ENCODE measurements around the gene AGAP1. TPM values are rescaled to one million over a fixed set of nuclear protein-coding genes. Genes with fewer than 3 reads are reported as not detected.
A peak's percentile ranks its signal among the peaks of the same experiment; 100 is the strongest.

AGAP1 gene
- total and polyA plus RNA-seq, 2 donors (not counting 3 experiments of a cell fraction or from before 2014, with no cell fraction given), result 10.2 to 20.9 TPM

DNA sequence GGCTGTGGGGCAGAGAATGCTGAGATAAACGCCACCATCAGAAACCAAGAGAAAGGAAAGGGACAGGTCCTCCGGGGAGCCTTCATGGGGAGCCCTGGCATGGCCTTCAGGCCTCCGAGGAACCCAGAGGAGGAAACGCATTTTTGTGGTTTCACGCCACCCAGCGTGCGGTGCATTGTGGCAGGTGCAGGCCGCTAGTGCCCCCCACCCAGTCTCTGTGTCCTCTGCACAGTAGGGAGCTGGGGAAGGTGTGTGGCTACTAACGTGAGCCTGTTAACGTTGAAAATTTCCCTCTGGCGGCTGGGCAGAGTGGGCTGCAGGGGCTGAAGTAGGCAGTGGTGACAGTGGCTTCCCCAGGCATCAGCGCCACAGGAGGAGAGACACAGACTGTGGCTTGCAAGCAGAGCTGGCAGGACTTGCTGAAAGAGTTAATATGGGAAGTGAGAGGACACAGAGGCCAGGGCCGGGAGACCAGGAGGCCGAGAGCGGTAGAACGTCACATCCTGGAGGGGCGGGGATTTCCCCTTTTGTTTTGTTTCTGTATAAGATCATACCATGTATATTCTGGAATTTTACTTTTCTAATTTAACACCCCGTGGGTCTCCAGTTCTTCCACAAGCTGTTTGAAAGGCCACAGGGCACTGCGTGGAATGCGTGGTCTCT is 507.5 kb downstream of the AGAP1 start:
- TF ChIP-seq GATA2 (IDR thresholded peaks at IDR 0.05; ENCODE audit: insufficient read depth, insufficient read length, low read depth, low read length) (no peak), POLR2A (IDR thresholded peaks at IDR 0.05; ENCODE audit: low read depth, low read length) (peak; percentile 28)
- BruUV-seq (replicated peaks), result no TSS peak
- H3K9me1 ChIP-seq (replicated peaks; ENCODE audit: control insufficient read depth, extremely low read depth, insufficient read depth, low read length), result no peaks in the 10 kb centered on the region
- DNase-seq (ENCODE audit: low read depth, low spot score), result peak; percentile 85
- H3K4me1 ChIP-seq (ENCODE audit: control insufficient read depth, extremely low read depth, insufficient read depth, low read length), result peaks cover 11% of the 10 kb centered on the region
- dilution Hi-C loops (cut with MboI; ENCODE audit: extremely low pct_ligation_motif_present, low sequenced_read_pairs) (no loop called here), intact Hi-C loops (cut with micrococcal nuclease) (loop anchor here (2.0 kb wide), 2 partner anchors 20 to 140 kb away; no protein-coding TSS in a partner anchor)
- no peaks in the 10 kb centered on the region for H3K36me3 ChIP-seq (ENCODE audit: control insufficient read depth in 2 of 2, extremely low read depth in 1 of 2, insufficient read depth in 2 of 2, low read length in 2 of 2)
- H3K27ac ChIP-seq (ENCODE audit: insufficient read depth, low read depth, low read length), result peak overlapping the region; percentile 90
- peak overlapping the region; percentile 97 for H2AFZ ChIP-seq (ENCODE audit: low read depth, low read length)
- no peaks in the 10 kb centered on the region for H3K79me2 ChIP-seq (ENCODE audit: control insufficient read depth, insufficient read depth, low read length)
- H3K27me3 ChIP-seq (ENCODE audit: control insufficient read depth in 2 of 2, insufficient read depth in 2 of 2, low read length in 2 of 2), result no peaks in the 10 kb centered on the region
- peak overlapping the region; percentile 71 for H3K9ac ChIP-seq (replicated peaks; ENCODE audit: extremely low read depth, insufficient read depth, low read length)
- peak overlapping the region in 1 of 3 experiments; percentile 48 for H3K4me3 ChIP-seq (replicated peaks in 1 of 3; ENCODE audit: insufficient read depth in 1 of 3, low read depth in 1 of 3, low read length in 3 of 3)
- H4K20me1 ChIP-seq (replicated peaks; ENCODE audit: control insufficient read depth, extremely low read depth, insufficient read depth, low read length), result no peaks in the 10 kb centered on the region
- peak; percentile 78 for FAIRE-seq
- POLR2A ChIA-PET, result no interaction called here
- CTCF ChIA-PET, result interaction anchor here (1.0 to 1.4 kb wide), 2 partner anchors 179 to 222 kb away, joined by 3 to 5 read pairs; no protein-coding TSS in a partner anchor
- H3K9me3 ChIP-seq (replicated peaks; ENCODE audit: control insufficient read depth, insufficient read depth, low read length), result no peaks in the 10 kb centered on the region
- peak overlapping the region; percentile 84 for H3K4me2 ChIP-seq (ENCODE audit: insufficient read depth, low read length)

DNA sequence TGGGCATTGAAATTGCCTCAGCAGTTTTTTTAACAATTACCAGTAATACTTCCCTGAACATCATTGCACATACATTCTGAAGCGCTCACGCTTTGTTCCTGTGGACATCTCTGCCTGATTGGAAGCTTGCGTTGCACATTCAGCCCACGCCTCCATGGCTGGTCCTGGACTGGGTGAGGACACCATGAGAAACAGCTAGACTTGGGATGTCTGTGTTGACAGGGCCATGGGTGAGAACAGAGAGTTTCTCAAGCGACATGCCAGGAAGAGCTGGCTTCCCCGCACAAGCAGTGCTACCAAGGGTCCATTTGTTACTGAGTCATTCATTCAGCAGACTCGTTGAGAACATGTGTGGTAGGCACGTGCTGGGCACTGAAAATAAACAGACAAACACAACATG is 508.0 kb downstream of the AGAP1 start:
- H3K27me3 ChIP-seq (ENCODE audit: control insufficient read depth in 2 of 2, insufficient read depth in 2 of 2, low read length in 2 of 2), result no peaks in the 10 kb centered on the region
- H3K4me3 ChIP-seq (replicated peaks in 1 of 3; ENCODE audit: insufficient read depth in 1 of 3, low read depth in 1 of 3, low read length in 3 of 3), result peak overlapping the region in 1 of 3 experiments; percentile 48
- DNase-seq (ENCODE audit: low read depth, low spot score) (peak; percentile 80), FAIRE-seq (no peak)
- H3K79me2 ChIP-seq (ENCODE audit: control insufficient read depth, insufficient read depth, low read length), result no peaks in the 10 kb centered on the region
- peak overlapping the region; percentile 84 for H3K4me2 ChIP-seq (ENCODE audit: insufficient read depth, low read length)
- H3K4me1 ChIP-seq (ENCODE audit: control insufficient read depth, extremely low read depth, insufficient read depth, low read length), result peaks cover 11% of the 10 kb centered on the region
- no peaks in the 10 kb centered on the region for H3K9me1 ChIP-seq (replicated peaks; ENCODE audit: control insufficient read depth, extremely low read depth, insufficient read depth, low read length)
- POLR2A ChIA-PET, result no interaction called here
- H4K20me1 ChIP-seq (replicated peaks; ENCODE audit: control insufficient read depth, extremely low read depth, insufficient read depth, low read length), result no peaks in the 10 kb centered on the region
- dilution Hi-C loops (cut with MboI; ENCODE audit: extremely low pct_ligation_motif_present, low sequenced_read_pairs) (no loop called here), intact Hi-C loops (cut with micrococcal nuclease) (loop anchor here (1.0 to 2.0 kb wide), 3 partner anchors 19 to 178 kb away; no protein-coding TSS in a partner anchor)
- H2AFZ ChIP-seq (ENCODE audit: low read depth, low read length), result peak overlapping the region; percentile 97
- CTCF ChIA-PET, result interaction anchor here (0.7 to 1.4 kb wide), 4 partner anchors 11 to 223 kb away, joined by 3 to 5 read pairs (median 4); no protein-coding TSS in a partner anchor
- no peaks in the 10 kb centered on the region for H3K9me3 ChIP-seq (replicated peaks; ENCODE audit: control insufficient read depth, insufficient read depth, low read length)
- H3K9ac ChIP-seq (replicated peaks; ENCODE audit: extremely low read depth, insufficient read depth, low read length), result peak overlapping the region; percentile 71
- TSS peak; percentile 96 for BruUV-seq (replicated peaks)
- H3K27ac ChIP-seq (ENCODE audit: insufficient read depth, low read depth, low read length), result peak overlapping the region; percentile 90
- TF ChIP-seq, protein P1, sequence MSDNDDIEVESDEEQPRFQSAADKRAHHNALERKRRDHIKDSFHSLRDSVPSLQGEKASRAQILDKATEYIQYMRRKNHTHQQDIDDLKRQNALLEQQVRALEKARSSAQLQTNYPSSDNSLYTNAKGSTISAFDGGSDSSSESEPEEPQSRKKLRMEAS (IDR thresholded peaks at IDR 0.05; ENCODE audit: insufficient read depth, insufficient read length), result peak; percentile 58
- TF ChIP-seq, protein P2, sequence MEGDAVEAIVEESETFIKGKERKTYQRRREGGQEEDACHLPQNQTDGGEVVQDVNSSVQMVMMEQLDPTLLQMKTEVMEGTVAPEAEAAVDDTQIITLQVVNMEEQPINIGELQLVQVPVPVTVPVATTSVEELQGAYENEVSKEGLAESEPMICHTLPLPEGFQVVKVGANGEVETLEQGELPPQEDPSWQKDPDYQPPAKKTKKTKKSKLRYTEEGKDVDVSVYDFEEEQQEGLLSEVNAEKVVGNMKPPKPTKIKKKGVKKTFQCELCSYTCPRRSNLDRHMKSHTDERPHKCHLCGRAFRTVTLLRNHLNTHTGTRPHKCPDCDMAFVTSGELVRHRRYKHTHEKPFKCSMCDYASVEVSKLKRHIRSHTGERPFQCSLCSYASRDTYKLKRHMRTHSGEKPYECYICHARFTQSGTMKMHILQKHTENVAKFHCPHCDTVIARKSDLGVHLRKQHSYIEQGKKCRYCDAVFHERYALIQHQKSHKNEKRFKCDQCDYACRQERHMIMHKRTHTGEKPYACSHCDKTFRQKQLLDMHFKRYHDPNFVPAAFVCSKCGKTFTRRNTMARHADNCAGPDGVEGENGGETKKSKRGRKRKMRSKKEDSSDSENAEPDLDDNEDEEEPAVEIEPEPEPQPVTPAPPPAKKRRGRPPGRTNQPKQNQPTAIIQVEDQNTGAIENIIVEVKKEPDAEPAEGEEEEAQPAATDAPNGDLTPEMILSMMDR (IDR thresholded peaks at IDR 0.05; ENCODE audit: extremely low read depth in 1 of 2, insufficient read depth in 1 of 2, low read depth in 1 of 2, low read length in 2 of 2), result no peak
- no peaks in the 10 kb centered on the region for H3K36me3 ChIP-seq (ENCODE audit: control insufficient read depth in 2 of 2, extremely low read depth in 1 of 2, insufficient read depth in 2 of 2, low read length in 2 of 2)

Measured in endothelial cell of umbilical vein (primary cell).